Chondrocyte (in vitro differentiated cells): ENCODE results near the gene RIC3. TPM values are rescaled to one million over a fixed set of nuclear protein-coding genes. Genes with fewer than 3 reads are reported as not detected.

ENCODE experiments used
- DNase-seq: peaks from one replicate; pipeline ENCODE4 v3.0.0; 2021; ENCODE audit warnings: mixed read lengths, low spot score
- H3K27ac Mint-ChIP-seq: one replicate; pipeline ENCODE4 v1.8.0; 2021; ENCODE audit warnings: mild to moderate bottlenecking, moderate library complexity, mixed read lengths; ENCODE audit not compliant: unreplicated experiment
- H3K27me3 Mint-ChIP-seq: 2 replicates; pipeline ENCODE4 v1.8.0; 2021; ENCODE audit warnings: low read depth, mixed read lengths
- H3K36me3 Mint-ChIP-seq: 2 replicates; pipeline ENCODE4 v1.8.0; 2021; ENCODE audit warnings: low read depth, mixed read lengths
- H3K4me1 Mint-ChIP-seq: 2 replicates; pipeline ENCODE4 v1.8.0; 2021; ENCODE audit warnings: low read depth, mild to moderate bottlenecking, mixed read lengths
- H3K4me3 Mint-ChIP-seq: one replicate; pipeline ENCODE4 v1.8.0; 2021; ENCODE audit warnings: mild to moderate bottlenecking, moderate library complexity, mixed read lengths; ENCODE audit not compliant: unreplicated experiment
- H3K9me3 Mint-ChIP-seq: 2 replicates; pipeline ENCODE4 v1.8.0; 2021; ENCODE audit warnings: low read depth, mixed read lengths
- CTCF ChIP-seq: fragments of 200-600 bp; sonication (generic); IDR thresholded peaks from 2 replicates; pipeline ENCODE4 v1.5.0; 2021; ENCODE audit warnings: antibody characterized with exemption, mild to moderate bottlenecking, moderate library complexity
- total RNA-seq: library from RNA; stranded (reverse); gene quantifications from 3 replicates; pipeline ENCODE4 v1.2.1, GENCODE V29; 2021

RIC3 gene
- total RNA-seq, 1 donor from 2014 or later = 0.12 TPM

GRCh38 chr11:8190431-8190830 is 21.6 kb upstream of the RIC3 start:
- DNase-seq = no peak
- H3K27ac Mint-ChIP-seq = no peak overlapping the region
- H3K9me3 Mint-ChIP-seq = peaks cover 3% of the 10 kb centered on the region
- peaks cover 2% of the 10 kb centered on the region for H3K36me3 Mint-ChIP-seq
- no peak overlapping the region for H3K4me3 Mint-ChIP-seq
- H3K27me3 Mint-ChIP-seq = peaks cover 38% of the 10 kb centered on the region
- H3K4me1 Mint-ChIP-seq = no peaks in the 10 kb centered on the region
- TF ChIP-seq CTCF = no peak

GRCh38 chr11:8186429-8186828 is 17.6 kb upstream of the RIC3 start:
- TF ChIP-seq CTCF = no peak
- DNase-seq = no peak
- Mint-ChIP-seq H3K9me3 (peaks cover 8% of the 10 kb centered on the region), H3K27me3 (peaks cover 33% of the 10 kb centered on the region), H3K4me3 (no peak overlapping the region), H3K27ac (no peak overlapping the region), H3K4me1 (no peaks in the 10 kb centered on the region), H3K36me3 (peaks cover 2% of the 10 kb centered on the region)

GRCh38 chr11:8183111-8183510 is 14.3 kb upstream of the RIC3 start:
- TF ChIP-seq CTCF = no peak
- H3K9me3 Mint-ChIP-seq = peaks cover 8% of the 10 kb centered on the region
- no peaks in the 10 kb centered on the region for H3K4me1 Mint-ChIP-seq
- no peak overlapping the region for H3K4me3 Mint-ChIP-seq
- peaks cover 2% of the 10 kb centered on the region for H3K36me3 Mint-ChIP-seq
- no peak for DNase-seq
- peaks cover 34% of the 10 kb centered on the region for H3K27me3 Mint-ChIP-seq
- no peak overlapping the region for H3K27ac Mint-ChIP-seq

- no peak for DNase-seq
- H3K9me3 Mint-ChIP-seq = peaks cover 5% of the 10 kb centered on the region
- H3K4me3 Mint-ChIP-seq = no peak overlapping the region
- no peak overlapping the region for H3K27ac Mint-ChIP-seq
- H3K4me1 Mint-ChIP-seq = no peaks in the 10 kb centered on the region
- peaks cover 39% of the 10 kb centered on the region for H3K27me3 Mint-ChIP-seq
- H3K36me3 Mint-ChIP-seq = no peaks in the 10 kb centered on the region
- TF ChIP-seq CTCF = no peak
Measured at GRCh38 chr11:8180469-8180868, 11.6 kb upstream of the RIC3 start.

GRCh38 chr11:8178297-8178696 is 9.5 kb upstream of the RIC3 start:
- Mint-ChIP-seq H3K9me3 (no peaks in the 10 kb centered on the region), H3K27ac (no peak overlapping the region), H3K27me3 (peaks cover 44% of the 10 kb centered on the region), H3K36me3 (no peaks in the 10 kb centered on the region), H3K4me1 (no peaks in the 10 kb centered on the region), H3K4me3 (no peak overlapping the region)
- TF ChIP-seq CTCF = no peak
- no peak for DNase-seq
